GM19438 (cell line): Measurements from ENCODE around the gene GOLGA8S.
"Not testable (repeated sequence)": the region's sequence is repeated elsewhere in the genome, so short reads cannot be mapped to it uniquely, and the experiment has no call there.

Experiments used
- ATAC-seq: cut with Tn5 transposase; IDR thresholded peaks from one replicate; pipeline ENCODE4 v1.9.1; 2021; ENCODE audit warnings: low read depth; ENCODE audit not compliant: unreplicated experiment

Gene GOLGA8S

DNA sequence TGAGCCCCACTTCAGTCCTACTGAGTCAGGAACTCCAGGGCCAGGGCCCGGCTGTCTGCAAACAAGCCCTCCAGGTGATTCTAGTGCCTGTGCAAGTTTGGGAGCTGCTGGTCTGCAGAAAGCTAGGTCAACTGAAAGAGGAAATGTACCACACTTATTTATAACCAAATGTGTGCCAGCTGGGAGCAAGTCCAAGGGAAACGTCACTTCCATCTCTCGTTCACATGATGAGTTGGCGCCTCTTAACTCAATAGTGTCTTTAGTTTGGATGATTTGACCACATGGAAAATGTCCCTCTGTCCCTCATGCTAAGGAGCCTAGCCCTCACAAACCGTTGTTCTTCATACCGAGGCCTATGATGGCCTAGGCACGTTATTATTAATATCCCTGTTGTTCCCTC lies 43.2 kb downstream of the GOLGA8S start:
- no peak for ATAC-seq

DNA sequence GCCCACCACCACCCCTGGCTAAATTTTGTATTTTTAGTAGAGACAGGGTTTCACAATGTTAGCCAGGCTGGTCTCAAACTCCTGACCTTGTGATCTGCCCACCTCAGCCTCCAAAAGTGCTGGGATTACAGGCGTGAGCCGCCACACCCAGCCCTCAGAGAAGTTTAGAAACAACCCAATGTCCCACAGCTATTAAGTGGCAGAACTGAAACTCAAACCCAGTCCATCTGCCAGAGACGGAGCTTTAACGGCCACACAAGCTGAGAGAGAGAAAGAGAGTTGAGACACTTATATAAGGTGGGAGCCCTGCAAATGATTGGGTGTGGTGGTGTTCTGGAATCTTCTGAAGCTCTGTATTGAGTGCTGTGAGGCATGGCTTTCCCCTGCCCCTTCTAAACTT lies 43.8 kb downstream of the GOLGA8S start:
- ATAC-seq, result not testable (repeated sequence)

DNA sequence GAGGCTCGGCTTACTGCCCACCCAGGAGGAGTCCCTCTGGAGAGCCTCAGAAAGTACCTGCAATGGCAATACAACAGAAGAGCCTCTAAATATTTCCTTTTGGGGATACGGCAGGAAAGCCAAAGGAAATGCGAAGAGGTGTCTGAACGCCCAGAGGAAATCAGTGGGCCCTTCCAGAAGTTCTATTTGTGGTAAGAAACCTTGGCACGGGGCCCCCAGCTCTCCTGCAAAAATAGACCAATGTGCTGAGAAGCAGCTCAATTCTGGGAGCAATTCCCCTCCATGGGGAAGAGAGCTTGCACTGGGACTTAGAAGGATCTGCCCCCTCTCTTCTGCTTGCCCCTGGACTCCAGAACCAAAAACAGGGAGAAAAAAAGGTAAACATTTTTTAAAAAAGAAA lies 44.7 kb downstream of the GOLGA8S start:
- not testable (repeated sequence) for ATAC-seq

DNA sequence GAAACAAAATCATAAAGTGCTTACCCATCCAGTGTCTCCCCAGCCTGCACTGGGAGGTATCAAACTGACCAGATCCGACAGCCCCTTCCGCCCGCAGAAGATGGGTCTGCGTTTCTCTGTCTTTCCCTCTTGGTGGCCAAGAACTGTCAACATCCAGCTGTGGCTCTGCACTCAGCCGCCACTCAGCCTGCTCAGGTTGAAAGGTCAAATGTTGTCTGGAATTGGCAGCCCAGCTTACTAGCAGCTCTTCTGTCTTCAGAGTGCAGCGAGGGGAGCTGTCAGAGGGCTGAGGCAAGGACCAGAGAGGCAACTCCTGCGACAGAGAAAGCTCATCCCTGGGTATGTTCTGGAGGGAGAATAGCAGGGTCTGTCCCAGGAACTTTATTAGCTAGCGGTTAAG lies 47.1 kb downstream of the GOLGA8S start:
- no peak for ATAC-seq

DNA sequence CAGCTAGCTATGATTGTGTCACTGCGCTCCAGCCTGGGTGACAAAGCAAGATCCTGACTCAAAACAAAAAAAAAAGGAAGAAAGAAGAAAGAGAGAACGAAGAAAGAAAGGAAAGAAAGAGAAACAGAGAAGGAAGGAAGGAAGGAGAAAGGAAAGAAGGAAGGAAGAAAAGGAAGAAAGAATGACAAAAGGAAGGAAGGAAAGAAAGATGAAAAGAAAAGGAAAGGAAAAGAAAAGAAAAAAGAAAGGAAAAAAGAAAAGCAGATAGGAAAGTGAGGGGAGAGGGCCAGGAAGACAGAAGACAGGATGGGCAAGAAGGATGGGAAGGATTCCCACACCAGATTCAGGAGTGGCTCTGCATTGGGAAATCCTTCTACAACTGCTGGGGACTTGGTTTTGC lies 47.6 kb downstream of the GOLGA8S start:
- no peak for ATAC-seq

DNA sequence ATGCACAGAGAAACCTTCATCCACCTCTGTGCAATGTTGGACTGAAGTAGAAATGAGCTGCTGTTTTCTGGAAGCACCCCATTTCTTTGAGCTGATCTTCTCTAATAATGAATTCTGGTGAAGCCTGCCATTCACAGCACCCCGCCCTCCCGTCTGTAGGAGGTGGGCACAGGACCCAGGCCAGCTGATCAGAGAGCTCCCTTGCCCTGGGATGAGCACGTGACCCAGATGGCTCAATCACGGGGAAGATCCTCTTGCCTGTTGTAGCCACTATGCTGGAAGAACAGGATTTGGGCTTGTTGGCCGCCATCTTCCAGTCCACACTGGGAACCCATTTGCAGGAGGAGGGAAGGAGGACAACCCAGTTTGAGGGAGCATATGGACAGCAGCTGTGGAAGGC lies 48.0 kb downstream of the GOLGA8S start:
- ATAC-seq, result no peak

DNA sequence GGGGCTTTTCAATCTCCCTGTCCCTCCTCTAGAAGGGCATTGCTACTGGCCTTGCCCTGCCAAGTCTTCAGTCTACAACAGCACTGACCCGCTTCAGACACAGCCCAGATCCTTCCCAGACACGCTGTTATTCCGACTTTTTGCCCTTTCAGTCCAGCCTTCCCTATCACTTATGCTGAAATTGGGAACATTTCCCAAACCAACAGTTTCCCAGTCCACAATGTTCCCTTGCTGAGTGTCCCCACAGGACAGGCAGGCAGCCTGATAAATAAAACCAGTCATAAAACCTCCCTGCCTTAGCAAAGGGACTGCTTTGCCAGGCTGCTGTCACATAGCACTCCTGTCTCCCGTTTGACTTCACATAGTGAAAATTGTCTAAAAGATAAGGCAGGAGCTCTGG lies 49.0 kb downstream of the GOLGA8S start:
- ATAC-seq, result no peak

DNA sequence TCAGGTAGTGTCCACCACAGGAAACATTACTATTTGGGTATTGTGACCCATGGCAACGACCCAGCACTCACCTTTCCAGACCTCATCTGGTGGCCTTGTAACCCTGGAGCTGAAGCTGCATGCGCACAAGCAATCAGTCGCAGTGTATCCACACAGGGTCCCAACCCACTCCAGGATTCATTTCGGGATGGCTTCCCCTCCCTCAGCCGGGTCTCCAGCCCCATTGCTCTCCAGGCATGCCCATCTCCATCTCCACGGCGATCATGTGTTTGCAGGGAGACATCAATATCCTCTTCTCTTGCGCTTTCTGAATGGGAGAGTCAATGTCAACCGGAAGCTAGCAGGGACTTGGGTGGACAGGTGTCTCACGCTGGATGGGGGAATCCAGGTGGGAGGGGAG lies 57.3 kb downstream of the GOLGA8S start:
- no peak for ATAC-seq

DNA sequence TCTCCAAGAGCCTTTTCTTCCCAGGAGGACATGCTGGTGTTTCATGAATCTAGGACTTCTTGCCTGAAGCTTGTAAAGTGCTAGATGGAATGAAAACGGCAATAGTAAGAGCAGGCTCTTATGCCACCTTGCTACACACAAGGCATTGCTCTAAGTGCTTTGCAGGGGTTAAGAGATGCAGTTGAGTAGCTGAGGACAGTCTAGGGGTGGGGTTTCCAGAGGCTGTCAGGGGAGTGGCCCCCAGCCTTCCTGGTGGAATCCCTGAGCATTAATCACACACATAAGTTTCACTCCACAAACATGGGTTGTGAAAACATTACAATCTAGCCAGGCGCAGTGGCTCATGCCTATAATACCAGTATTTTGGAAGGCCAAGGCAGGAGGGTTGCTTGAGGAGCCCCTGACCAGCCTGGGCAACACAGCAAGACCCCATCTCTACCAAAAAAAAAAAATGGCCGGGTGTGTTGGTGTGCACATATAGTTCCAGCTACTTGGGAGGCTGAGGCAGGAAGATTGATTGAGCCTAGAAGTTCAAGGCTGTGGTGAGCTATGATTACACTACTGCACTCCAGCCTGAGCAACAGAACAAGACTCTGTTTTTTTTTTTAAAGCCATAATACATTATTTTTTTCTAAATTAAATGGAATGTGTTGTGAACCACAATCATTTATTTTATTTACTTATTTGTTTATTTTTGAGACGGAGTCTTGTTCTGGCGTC lies 58.5 kb downstream of the GOLGA8S start:
- ATAC-seq, result not testable (repeated sequence)
